ENCODE results near the gene CCDC116.

GRCh38 chr22:21603973-21604372 is 28.6 kb upstream of the CCDC116 start:
- no peak for TF ChIP-seq CTCF (IDR thresholded peaks at IDR 0.05)
- no peak for TF ChIP-seq POLR2AphosphoS5 (IDR thresholded peaks at IDR 0.05)
- no peak for TF ChIP-seq POLR2A (IDR thresholded peaks at IDR 0.05)

Measured in prostate gland (tissue), 2 donors.